ENCODE results near the gene MEG3.

MEG3 gene

DNA sequence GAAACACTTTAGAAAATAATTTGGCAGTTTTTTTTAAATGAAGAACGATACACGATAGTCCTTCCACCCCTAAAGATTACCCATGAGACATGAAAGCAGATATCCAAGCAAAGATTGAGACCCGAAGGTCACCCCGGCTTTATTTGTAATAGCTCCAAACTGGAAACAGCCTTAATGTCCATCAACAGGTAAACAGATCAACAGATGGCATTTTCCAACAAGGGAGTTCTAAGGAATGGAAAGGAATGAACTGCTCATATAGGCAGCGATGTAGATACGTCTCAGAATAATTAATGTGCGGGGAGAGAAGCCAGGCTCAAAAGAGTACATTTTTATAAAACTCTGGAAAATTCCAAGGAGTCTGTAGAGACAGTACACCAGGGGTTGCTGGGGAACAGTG, 23.7 kb upstream of the MEG3 start:
- Histone ChIP-seq H4K20me1 (no peaks in the 10 kb centered on the region), H3K4me3 (no peak overlapping the region), H3K4me2 (peak overlapping the region in 5 of 11 experiments; percentile 8 to 47 (median 25); a peak in 4 of 22 replicates), H3K9me3 (replicated peaks in 1 of 11) (peaks cover 10 to 18% (median 13%) of the 10 kb centered on the region in 11 experiments), H3K4me1 (peaks cover 0 to 24% (median 9%) of the 10 kb centered on the region in 10 experiments; a peak in 14 of 20 replicates), H3K27ac (no peak overlapping the region), H3K9ac (no peak overlapping the region), H3K36me3 (no peaks in the 10 kb centered on the region), H3K27me3 (no peaks in the 10 kb centered on the region)
- TF ChIP-seq Cebpa-rat (IDR thresholded peaks at IDR 0.05) = no peak

DNA sequence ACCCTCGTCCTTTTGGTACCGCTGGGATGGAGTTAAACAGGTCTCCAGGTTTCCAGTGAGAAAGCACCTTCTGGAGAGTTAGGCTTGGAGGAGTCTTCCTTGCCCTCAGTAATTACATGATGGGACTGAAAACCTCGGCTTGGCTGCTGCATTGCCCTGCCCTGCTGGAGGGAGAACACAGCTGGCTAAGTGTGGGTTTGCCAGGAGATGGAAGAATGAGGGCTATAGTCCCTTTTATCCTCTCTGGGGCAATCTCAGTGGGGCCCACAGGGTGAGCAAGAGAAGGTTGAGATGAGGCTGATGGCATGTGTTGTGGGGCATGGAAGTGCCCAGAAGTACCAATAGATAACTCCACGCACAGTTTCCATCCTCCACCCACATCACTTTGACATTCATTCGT, 23.2 kb upstream of the MEG3 start:
- no peak overlapping the region for H3K9ac ChIP-seq
- H4K20me1 ChIP-seq = no peaks in the 10 kb centered on the region
- peaks cover 16 to 24% (median 19%) of the 10 kb centered on the region in 11 experiments for H3K9me3 ChIP-seq (replicated peaks in 1 of 11)
- no peak overlapping the region for H3K27ac ChIP-seq
- TF ChIP-seq Cebpa-rat (IDR thresholded peaks at IDR 0.05) = no peak
- H3K4me2 ChIP-seq = no peak overlapping the region
- no peaks in the 10 kb centered on the region; a peak in 1 of 22 replicates for H3K36me3 ChIP-seq
- no peaks in the 10 kb centered on the region for H3K27me3 ChIP-seq
- peaks cover 0 to 24% (median 9%) of the 10 kb centered on the region in 10 experiments; a peak in 14 of 20 replicates for H3K4me1 ChIP-seq
- H3K4me3 ChIP-seq = no peak overlapping the region

DNA sequence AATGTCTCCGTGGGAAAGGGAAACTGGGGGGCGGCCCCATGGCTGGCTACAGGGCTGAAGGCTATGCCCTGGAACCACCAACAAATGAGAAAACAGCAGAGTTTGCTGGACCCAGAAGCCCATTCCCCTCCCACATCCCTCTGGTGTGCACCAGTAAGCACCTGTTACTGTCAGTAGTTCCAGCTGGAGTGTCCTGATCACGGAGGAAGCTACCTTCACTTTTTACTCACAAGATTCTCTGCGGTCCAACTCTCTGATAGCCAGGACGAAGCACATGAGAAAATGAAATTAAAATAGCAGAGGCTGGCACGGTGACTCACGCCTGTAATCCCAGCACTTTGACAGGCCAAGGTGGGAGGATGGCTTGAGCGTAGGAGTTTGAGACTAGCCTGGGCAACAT, 22.7 kb upstream of the MEG3 start:
- H3K27me3 ChIP-seq = no peaks in the 10 kb centered on the region
- no peaks in the 10 kb centered on the region for H4K20me1 ChIP-seq
- H3K9ac ChIP-seq = no peak overlapping the region
- H3K4me3 ChIP-seq = no peak overlapping the region
- H3K27ac ChIP-seq = no peak overlapping the region
- TF ChIP-seq Cebpa-rat (IDR thresholded peaks at IDR 0.05) = no peak
- H3K4me2 ChIP-seq = no peak overlapping the region
- peaks cover 0 to 24% (median 9%) of the 10 kb centered on the region in 10 experiments; a peak in 14 of 20 replicates for H3K4me1 ChIP-seq
- H3K9me3 ChIP-seq (replicated peaks in 1 of 11) = peaks cover 21 to 28% (median 24%) of the 10 kb centered on the region in 11 experiments
- H3K36me3 ChIP-seq = no peaks in the 10 kb centered on the region; a peak in 1 of 22 replicates

DNA sequence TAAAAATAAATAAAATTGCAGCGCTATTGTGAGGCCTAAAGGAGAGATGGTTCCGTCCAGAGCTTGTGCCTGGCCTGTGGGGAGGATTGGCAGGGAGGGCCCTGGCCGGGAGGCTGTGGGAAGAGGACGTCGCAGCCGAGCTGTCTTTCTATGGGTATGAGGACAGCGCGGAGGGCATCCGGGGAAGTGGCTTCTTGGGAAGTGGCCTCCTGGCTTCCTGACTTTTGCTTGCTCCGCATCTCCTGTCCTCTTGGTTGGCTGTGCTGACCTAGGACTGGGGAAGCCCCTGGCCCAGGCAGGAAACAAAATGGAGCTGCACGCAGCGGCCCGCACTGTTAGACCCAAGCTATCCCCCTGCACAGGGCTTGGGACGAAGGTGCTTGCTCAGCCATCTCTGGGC, 22.2 kb upstream of the MEG3 start:
- Histone ChIP-seq H3K27ac (no peak overlapping the region), H3K9ac (no peak overlapping the region), H3K27me3 (no peaks in the 10 kb centered on the region), H3K4me3 (no peak overlapping the region), H3K36me3 (no peaks in the 10 kb centered on the region; a peak in 1 of 22 replicates), H4K20me1 (no peaks in the 10 kb centered on the region), H3K4me1 (peaks cover 0 to 24% (median 9%) of the 10 kb centered on the region in 10 experiments; a peak in 14 of 20 replicates), H3K9me3 (replicated peaks in 1 of 11) (peaks cover 25 to 33% (median 28%) of the 10 kb centered on the region in 11 experiments), H3K4me2 (no peak overlapping the region)
- no peak for TF ChIP-seq Cebpa-rat (IDR thresholded peaks at IDR 0.05)

DNA sequence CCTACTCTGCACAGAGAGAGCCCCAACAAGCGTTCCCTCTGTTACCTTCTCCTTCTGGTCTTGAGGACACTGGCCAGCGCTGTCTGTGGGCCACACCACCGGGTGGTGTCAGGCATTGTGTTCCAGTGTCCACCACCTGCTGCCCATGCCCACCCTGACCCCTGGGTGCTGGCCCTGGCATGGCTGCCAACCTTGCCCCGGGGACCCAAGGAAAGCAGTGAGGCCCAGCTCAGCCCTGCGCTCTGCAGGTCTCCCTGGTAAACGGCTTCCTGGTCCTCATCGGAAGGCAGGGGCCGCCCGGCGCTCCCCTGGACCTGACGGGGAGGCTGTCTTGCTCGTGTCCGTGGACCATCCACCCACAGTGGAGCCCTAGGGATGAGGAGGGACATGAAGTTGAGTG, 21.8 kb upstream of the MEG3 start:
- no peak overlapping the region for H3K4me2 ChIP-seq

DNA sequence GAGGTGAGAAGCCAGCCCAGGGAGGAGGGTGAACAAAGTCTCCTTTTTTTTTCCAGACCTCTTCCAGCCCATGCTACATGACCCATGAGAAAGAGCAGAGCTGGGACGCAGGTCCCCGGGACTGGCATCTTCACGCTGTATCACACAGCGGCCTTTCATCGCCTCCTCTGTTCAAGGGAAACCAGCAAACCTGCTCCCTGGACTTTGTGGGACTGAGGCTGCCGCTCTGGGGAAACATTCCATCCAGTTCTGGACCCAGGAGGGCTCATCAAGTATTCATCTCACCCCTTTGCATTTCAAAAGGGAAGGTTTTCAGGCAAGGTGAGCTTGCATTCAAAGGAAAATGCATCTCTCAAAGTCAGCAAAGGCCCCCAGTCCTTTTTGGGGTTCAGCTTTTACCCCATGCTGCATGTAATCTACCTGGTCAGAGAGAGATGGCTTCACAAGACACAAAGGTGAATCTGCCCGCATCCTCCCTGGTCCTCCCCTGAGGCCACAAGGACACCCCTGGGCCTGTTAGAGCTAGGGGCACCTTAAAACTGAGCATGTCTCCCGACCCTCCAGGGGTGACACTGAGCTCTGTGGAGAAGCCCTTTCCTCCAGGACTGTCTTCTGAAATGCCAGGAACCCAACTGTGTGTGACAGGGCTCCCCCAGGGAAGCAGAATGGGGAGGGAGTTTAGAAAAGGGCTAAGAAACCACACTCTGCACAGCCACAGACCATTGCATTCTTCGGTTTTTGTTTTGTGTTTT, 21.2 kb upstream of the MEG3 start:
- Histone ChIP-seq H3K4me1 (peaks cover 0 to 24% (median 9%) of the 10 kb centered on the region in 10 experiments; a peak in 14 of 20 replicates), H3K4me3 (no peak overlapping the region), H3K27ac (no peak overlapping the region), H3K9me3 (replicated peaks in 1 of 11) (peaks cover 36 to 43% (median 39%) of the 10 kb centered on the region in 11 experiments), H3K4me2 (peak overlapping the region in 1 of 11 experiments; percentile 20; a peak in 2 of 22 replicates), H3K36me3 (no peaks in the 10 kb centered on the region; a peak in 1 of 22 replicates), H3K9ac (no peak overlapping the region), H3K27me3 (no peaks in the 10 kb centered on the region), H4K20me1 (no peaks in the 10 kb centered on the region)
- TF ChIP-seq Cebpa-rat (IDR thresholded peaks at IDR 0.05) = no peak

More for the DNA sequence above, 21.8 kb upstream of the MEG3 start:
- H3K36me3 ChIP-seq = no peaks in the 10 kb centered on the region; a peak in 1 of 22 replicates
- peaks cover 0 to 24% (median 9%) of the 10 kb centered on the region in 10 experiments; a peak in 14 of 20 replicates for H3K4me1 ChIP-seq
- H3K27ac ChIP-seq = no peak overlapping the region
- H3K4me3 ChIP-seq = no peak overlapping the region
- H4K20me1 ChIP-seq = no peaks in the 10 kb centered on the region
- no peak for TF ChIP-seq Cebpa-rat (IDR thresholded peaks at IDR 0.05)
- peaks cover 30 to 38% (median 33%) of the 10 kb centered on the region in 11 experiments for H3K9me3 ChIP-seq (replicated peaks in 1 of 11)
- H3K27me3 ChIP-seq = no peaks in the 10 kb centered on the region
- H3K9ac ChIP-seq = no peak overlapping the region

DNA sequence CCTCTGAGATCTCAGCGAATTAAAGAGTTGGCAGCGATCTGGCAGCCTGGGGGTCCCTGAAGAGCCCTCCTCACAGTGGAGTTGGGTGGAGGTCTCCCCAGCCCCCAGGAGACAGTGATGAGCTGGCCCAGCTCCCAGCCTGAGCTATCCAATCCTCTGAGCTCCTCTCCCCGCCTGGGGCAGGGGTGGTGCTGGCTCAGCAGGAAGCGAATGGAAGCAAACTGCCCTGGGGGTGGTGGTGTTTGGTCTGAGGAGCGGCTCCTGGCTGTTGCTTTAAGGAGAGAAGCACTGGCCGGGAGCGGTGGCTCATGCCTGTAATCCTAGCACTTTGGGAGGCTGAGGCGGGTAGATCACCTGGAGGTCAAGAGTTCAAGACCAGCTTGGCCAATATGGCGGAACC, 19.5 kb upstream of the MEG3 start:
- no peaks in the 10 kb centered on the region for H3K27me3 ChIP-seq
- H3K36me3 ChIP-seq = peaks cover 0 to 4% (median 0%) of the 10 kb centered on the region in 11 experiments; a peak in 4 of 22 replicates
- peaks cover 0 to 21% (median 6%) of the 10 kb centered on the region in 10 experiments; a peak in 14 of 20 replicates for H3K4me1 ChIP-seq
- no peak overlapping the region for H3K4me3 ChIP-seq
- no peak overlapping the region for H3K27ac ChIP-seq
- no peak overlapping the region for H3K4me2 ChIP-seq
- peaks cover 53 to 60% (median 55%) of the 10 kb centered on the region in 11 experiments for H3K9me3 ChIP-seq (replicated peaks in 1 of 11)
- no peak overlapping the region for H3K9ac ChIP-seq
- H4K20me1 ChIP-seq = no peaks in the 10 kb centered on the region
- TF ChIP-seq Cebpa-rat (IDR thresholded peaks at IDR 0.05) = no peak

DNA sequence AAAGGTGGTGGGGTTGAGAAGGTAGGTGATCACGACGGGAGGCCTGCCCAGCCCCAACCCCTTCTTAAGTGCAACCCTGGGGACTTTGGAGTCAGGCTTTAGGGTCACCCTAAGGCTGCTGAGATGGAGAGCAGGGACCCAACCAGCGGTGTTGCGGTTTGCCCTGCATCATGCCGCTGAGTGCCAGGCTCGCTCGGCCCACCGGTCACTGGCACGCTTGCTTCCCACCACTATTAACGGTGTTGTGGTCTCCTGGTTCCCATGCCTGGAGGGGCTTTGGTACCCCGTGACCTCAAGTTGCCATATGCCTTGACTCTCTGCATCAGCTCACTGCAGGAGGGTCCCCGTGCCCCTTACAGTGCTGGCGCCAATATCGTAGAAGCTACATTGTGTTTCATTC, 18.4 kb upstream of the MEG3 start:
- H3K4me2 ChIP-seq = no peak overlapping the region
- peaks cover 0 to 13% (median 0%) of the 10 kb centered on the region in 10 experiments; a peak in 2 of 20 replicates for H3K4me1 ChIP-seq
- H3K9ac ChIP-seq = no peak overlapping the region
- H3K27ac ChIP-seq = no peak overlapping the region
- peaks cover 64 to 71% (median 66%) of the 10 kb centered on the region in 11 experiments for H3K9me3 ChIP-seq (replicated peaks in 1 of 11)
- peaks cover 0 to 5% (median 0%) of the 10 kb centered on the region in 11 experiments; a peak in 4 of 22 replicates for H3K36me3 ChIP-seq
- no peak overlapping the region for H3K4me3 ChIP-seq
- no peaks in the 10 kb centered on the region for H3K27me3 ChIP-seq
- TF ChIP-seq Cebpa-rat (IDR thresholded peaks at IDR 0.05) = no peak
- H4K20me1 ChIP-seq = no peaks in the 10 kb centered on the region

DNA sequence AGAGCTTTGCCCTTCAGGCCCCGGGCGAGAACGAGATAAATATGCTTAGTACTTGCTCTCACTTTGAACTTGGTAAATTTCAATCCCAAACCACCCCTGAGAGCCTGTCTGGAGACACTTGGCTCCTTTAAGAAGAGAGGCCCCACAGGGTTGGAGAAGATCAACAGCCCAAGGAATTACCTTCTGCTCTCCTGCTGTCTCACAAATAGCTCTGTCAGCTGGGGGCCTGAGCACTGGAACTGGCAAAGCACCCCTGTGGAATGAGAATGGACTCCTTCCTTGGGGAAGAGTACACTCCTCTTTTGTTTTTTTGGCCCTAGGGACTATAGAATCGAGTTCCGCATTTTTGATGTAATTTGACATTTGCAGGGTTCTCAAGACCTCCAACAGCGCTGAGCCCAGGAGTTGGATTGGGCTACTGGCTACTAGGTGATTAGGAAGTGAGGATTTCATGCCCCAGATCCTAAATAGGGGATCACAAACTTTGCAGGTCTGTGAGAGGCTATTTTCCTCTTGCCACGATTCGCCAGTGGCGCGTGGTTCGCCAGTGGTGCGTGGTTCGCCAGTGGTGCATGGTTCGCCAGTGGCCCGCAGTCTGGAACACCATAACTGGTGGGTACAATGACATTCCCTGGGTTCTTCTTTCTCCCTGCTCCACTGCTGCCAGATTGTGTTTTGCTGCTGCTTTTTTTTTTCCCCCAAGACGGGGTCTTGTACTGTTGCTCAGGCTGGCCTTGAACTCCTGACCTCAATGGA, 17.8 kb upstream of the MEG3 start:
- H3K27ac ChIP-seq = no peak overlapping the region
- H3K27me3 ChIP-seq = no peaks in the 10 kb centered on the region
- peaks cover 0 to 5% (median 0%) of the 10 kb centered on the region in 11 experiments; a peak in 4 of 22 replicates for H3K36me3 ChIP-seq
- H3K4me1 ChIP-seq = peaks cover 0 to 8% (median 0%) of the 10 kb centered on the region in 10 experiments; a peak in 2 of 20 replicates
- peak overlapping the region in 3 of 10 experiments; percentile 16 to 25 (median 17); a peak in 1 of 20 replicates for H3K4me3 ChIP-seq
- no peak overlapping the region for H3K4me2 ChIP-seq
- peaks cover 67 to 78% (median 73%) of the 10 kb centered on the region in 11 experiments for H3K9me3 ChIP-seq (replicated peaks in 1 of 11)
- H3K9ac ChIP-seq = no peak overlapping the region
- no peaks in the 10 kb centered on the region for H4K20me1 ChIP-seq
- no peak for TF ChIP-seq Cebpa-rat (IDR thresholded peaks at IDR 0.05)

All from BLaER1 treated with 17β-estradiol and CSF1 and Interleukin-3, amounts not matched to agents 10 nM and 100 nM (cell line).